Brain microvascular endothelial cell (primary cell): Measurements from ENCODE around the gene SLC25A10.
A peak's percentile ranks its signal among the peaks of the same experiment; 100 is the strongest.

Experiments used
- DNase-seq: peaks from one replicate; pipeline ENCODE4 v3.0.0-alpha.2; 2020
- H3K27ac ChIP-seq: fragments of 250-450 bp; sonication (Bioruptor Pico); 2 replicates; pipeline ENCODE4 v1.5.1; 2020; ENCODE audit warnings: mild to moderate bottlenecking, moderate library complexity
- H3K27me3 ChIP-seq: fragments of 250-450 bp; sonication (Bioruptor Pico); replicated peaks from 2 replicates; pipeline ENCODE4 v1.5.1; 2020; ENCODE audit warnings: mild to moderate bottlenecking
- H3K36me3 ChIP-seq: fragments of 250-450 bp; sonication (Bioruptor Pico); replicated peaks from 2 replicates; pipeline ENCODE4 v1.5.1; 2020; ENCODE audit warnings: mild to moderate bottlenecking
- H3K4me3 ChIP-seq: 2 replicates; pipeline ENCODE4 v1.5.1; 2011; ENCODE audit warnings: low read depth, mild to moderate bottlenecking, control low read depth, low read length, moderate library complexity
- CTCF ChIP-seq: IDR thresholded peaks from 2 replicates; pipeline ENCODE4 v1.5.1; 2011; ENCODE audit warnings: low read depth, mild to moderate bottlenecking, moderate library complexity, low read length, control low read depth, inconsistent platforms; ENCODE audit errors: missing control alignments
- in situ Hi-C: cut with HindIII; loops from 2 replicates; pipeline ENCODE4 v1.10.0; 2017; ENCODE audit warnings: low sequenced_read_pairs, low pct_ligation_motif_present

The SLC25A10 gene

GRCh38 chr17:81683584-81684441, 28.3 kb upstream of the SLC25A10 start, which contains the start of the genes ARL16 and HGS:
TSS of gene ARL16 (minus strand) at chr17:81683797. CDS start at chr17:81683753, 44 bp downstream.
TSS of gene HGS (plus strand) at chr17:81684011. CDS start at chr17:81684067, 56 bp downstream.
- TF ChIP-seq CTCF: no peak
- H3K4me3 ChIP-seq: peak within 1 kb of the TSS; percentile 93
- peak within 1 kb of the TSS; percentile 96 for H3K27ac ChIP-seq
- H3K27me3 ChIP-seq: no peaks in the 10 kb centered on the region
- in situ Hi-C loops: no loop called here
- DNase-seq: peak; percentile 99
- peaks cover 36% of the 10 kb centered on the region for H3K36me3 ChIP-seq

- TF ChIP-seq CTCF: no peak
- Histone ChIP-seq H3K4me3 (peak overlapping the region; percentile 93), H3K27ac (peak overlapping the region; percentile 96), H3K36me3 (peaks cover 43% of the 10 kb centered on the region), H3K27me3 (no peaks in the 10 kb centered on the region)
- in situ Hi-C loops: no loop called here
- peak; percentile 81 for DNase-seq
Measured at GRCh38 chr17:81684442-81684911, 27.6 kb upstream of the SLC25A10 start.

- in situ Hi-C loops: no loop called here
- H3K4me3 ChIP-seq: peak overlapping the region; percentile 93
- H3K27me3 ChIP-seq: no peaks in the 10 kb centered on the region
- DNase-seq: peak; percentile 73
- peak overlapping the region; percentile 96 for H3K27ac ChIP-seq
- peaks cover 45% of the 10 kb centered on the region for H3K36me3 ChIP-seq
- TF ChIP-seq CTCF: no peak
Measured at GRCh38 chr17:81685108-81685507, 27.0 kb upstream of the SLC25A10 start.

GRCh38 chr17:81686614-81687013, 25.5 kb upstream of the SLC25A10 start:
- no peak for DNase-seq
- no peak overlapping the region for H3K4me3 ChIP-seq
- in situ Hi-C loops: no loop called here
- no peak for TF ChIP-seq CTCF
- no peaks in the 10 kb centered on the region for H3K27me3 ChIP-seq
- peaks cover 58% of the 10 kb centered on the region for H3K36me3 ChIP-seq
- no peak overlapping the region for H3K27ac ChIP-seq

GRCh38 chr17:81687770-81688541, 24.1 kb upstream of the SLC25A10 start:
- DNase-seq: no peak
- TF ChIP-seq CTCF: no peak
- H3K4me3 ChIP-seq: no peak overlapping the region
- H3K36me3 ChIP-seq: peaks cover 70% of the 10 kb centered on the region
- no peak overlapping the region for H3K27ac ChIP-seq
- in situ Hi-C loops: no loop called here
- H3K27me3 ChIP-seq: no peaks in the 10 kb centered on the region
